DND-41 (cell line): Measurements from ENCODE around the gene SDCCAG8.

Source experiments
- CTCF ChIP-seq: IDR thresholded peaks from 2 replicates; pipeline ENCODE4 v1.5.1; 2012; ENCODE audit warnings: borderline replicate concordance, low read length, moderate library complexity, mild to moderate bottlenecking; ENCODE audit not compliant: poor library complexity, severe bottlenecking; ENCODE audit errors: extremely low read depth
- EZH2 ChIP-seq: IDR thresholded peaks from 3 replicates; pipeline ENCODE4 v1.6.1; 2012; ENCODE audit warnings: borderline replicate concordance, low read depth, mild to moderate bottlenecking, moderate library complexity, low read length, inconsistent platforms; ENCODE audit not compliant: severe bottlenecking

GRCh38 chr1:243354511-243355153, 98.8 kb downstream of the SDCCAG8 start:
- TF ChIP-seq CTCF (no peak), EZH2 (no peak)
